ENCODE results near the gene NDFIP2. TPM values are rescaled to one million over a fixed set of nuclear protein-coding genes. Genes with fewer than 3 reads are reported as not detected.

Gene NDFIP2
- total RNA-seq, 1 donor from 2014 or later: 53.8 TPM

DNA sequence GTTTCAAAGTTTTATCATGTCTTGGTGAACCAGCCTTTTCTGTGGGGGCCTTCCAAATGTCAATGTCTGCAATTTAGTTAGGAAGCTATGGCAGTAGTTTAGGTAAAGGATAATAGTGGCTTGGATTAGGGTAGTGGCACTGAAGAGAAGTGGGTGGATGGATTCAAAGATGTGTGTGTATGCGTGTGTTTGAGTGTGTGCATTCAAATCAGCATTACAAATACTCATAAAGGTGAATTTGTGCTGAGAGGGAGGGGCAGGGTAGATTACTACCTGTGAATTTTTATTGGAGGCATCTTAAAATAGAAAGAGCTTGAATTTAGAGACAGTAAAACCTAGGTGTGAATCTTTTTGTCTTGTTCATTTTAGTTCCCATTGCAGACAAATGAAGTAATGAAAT is 16.9 kb downstream of the NDFIP2 start:
- Mint-ChIP-seq H3K4me3 (ENCODE audit: low read depth) (no peak overlapping the region), H3K36me3 (ENCODE audit: insufficient read depth) (peaks cover 31% of the 10 kb centered on the region), H3K27ac (no peak overlapping the region), H3K27me3 (no peaks in the 10 kb centered on the region), H3K4me1 (ENCODE audit: low read depth) (peaks cover 30% of the 10 kb centered on the region), H3K9me3 (ENCODE audit: low read depth) (peaks cover 29% of the 10 kb centered on the region)
- TF ChIP-seq CTCF (IDR thresholded peaks at IDR 0.05; ENCODE audit: unreplicated experiment): no peak
- DNase-seq (ENCODE audit: low spot score, unreplicated experiment): no peak

DNA sequence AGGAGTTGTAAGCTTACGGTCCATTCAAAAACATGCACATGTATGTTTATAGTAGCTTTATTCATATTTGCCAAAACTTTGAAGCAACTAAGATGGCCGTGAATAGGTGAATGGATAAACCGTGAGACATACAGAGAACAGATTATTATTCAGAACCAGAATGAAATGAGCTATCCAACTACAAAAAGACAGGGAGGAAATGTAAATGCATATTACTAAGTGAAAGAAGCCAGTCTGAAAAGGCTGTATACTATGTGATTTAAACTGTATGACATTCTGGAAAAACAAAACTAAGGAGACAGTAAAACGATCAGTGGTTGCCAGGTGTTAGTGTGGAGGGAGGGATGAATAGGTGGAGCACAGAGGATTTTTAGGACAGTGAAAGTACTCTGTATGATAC is 19.9 kb downstream of the NDFIP2 start:
- H3K4me3 Mint-ChIP-seq (ENCODE audit: low read depth): no peak overlapping the region
- H3K36me3 Mint-ChIP-seq (ENCODE audit: insufficient read depth): peaks cover 31% of the 10 kb centered on the region
- H3K4me1 Mint-ChIP-seq (ENCODE audit: low read depth): peaks cover 27% of the 10 kb centered on the region
- no peak for DNase-seq (ENCODE audit: low spot score, unreplicated experiment)
- no peaks in the 10 kb centered on the region for H3K27me3 Mint-ChIP-seq
- H3K9me3 Mint-ChIP-seq (ENCODE audit: low read depth): peaks cover 29% of the 10 kb centered on the region
- TF ChIP-seq CTCF (IDR thresholded peaks at IDR 0.05; ENCODE audit: unreplicated experiment): no peak
- peak overlapping the region; percentile 60 for H3K27ac Mint-ChIP-seq

DNA sequence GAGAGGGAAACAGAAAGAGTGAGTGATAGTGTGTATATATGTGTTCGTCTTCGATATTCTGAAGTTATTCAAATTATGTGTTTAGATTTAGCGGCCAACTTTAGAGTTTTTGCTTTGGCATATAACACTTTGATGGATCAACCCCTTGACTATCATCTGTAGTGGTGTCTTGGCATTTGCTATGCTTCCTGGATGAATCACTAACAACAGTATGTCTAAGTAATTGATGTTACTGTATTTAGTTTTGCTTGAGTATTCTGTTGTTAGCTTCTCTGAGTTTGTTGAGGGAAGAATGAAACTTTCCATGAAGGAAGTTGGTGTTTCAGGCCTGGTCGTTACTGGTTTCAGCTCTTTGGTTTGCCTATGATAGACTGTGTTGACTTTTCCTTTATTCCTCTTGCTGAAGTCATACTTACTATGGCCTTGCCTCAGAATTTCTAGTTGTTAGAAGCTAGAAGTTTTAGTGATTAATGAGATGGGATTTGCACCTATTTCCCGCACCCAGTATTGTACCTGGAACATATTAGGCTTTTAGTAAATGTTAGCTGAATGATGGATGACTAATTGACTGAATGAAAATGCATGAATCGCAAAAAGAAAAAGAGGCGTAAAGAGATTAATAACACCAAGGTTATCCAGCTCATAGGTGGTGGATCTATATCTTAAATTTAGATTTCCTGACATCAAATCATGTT is 20.7 kb downstream of the NDFIP2 start:
- Mint-ChIP-seq H3K4me3 (ENCODE audit: low read depth) (no peak overlapping the region), H3K9me3 (ENCODE audit: low read depth) (peaks cover 29% of the 10 kb centered on the region), H3K4me1 (ENCODE audit: low read depth) (peaks cover 27% of the 10 kb centered on the region), H3K36me3 (ENCODE audit: insufficient read depth) (peaks cover 31% of the 10 kb centered on the region), H3K27me3 (no peaks in the 10 kb centered on the region), H3K27ac (peak overlapping the region; percentile 85)
- no peak for DNase-seq (ENCODE audit: low spot score, unreplicated experiment)
- TF ChIP-seq CTCF (IDR thresholded peaks at IDR 0.05; ENCODE audit: unreplicated experiment): no peak

- H3K36me3 Mint-ChIP-seq (ENCODE audit: insufficient read depth): peaks cover 29% of the 10 kb centered on the region
- no peak overlapping the region for H3K4me3 Mint-ChIP-seq (ENCODE audit: low read depth)
These were observed 22.0 kb downstream of the NDFIP2 start for GRCh38 chr13:79502859-79503468.

More at GRCh38 chr13:79502859-79503468, 22.0 kb downstream of the NDFIP2 start:
- TF ChIP-seq CTCF (IDR thresholded peaks at IDR 0.05; ENCODE audit: unreplicated experiment): no peak
- Mint-ChIP-seq H3K4me1 (ENCODE audit: low read depth) (peaks cover 28% of the 10 kb centered on the region), H3K27ac (no peak overlapping the region), H3K27me3 (no peaks in the 10 kb centered on the region), H3K9me3 (ENCODE audit: low read depth) (peaks cover 29% of the 10 kb centered on the region)
- DNase-seq (ENCODE audit: low spot score, unreplicated experiment): no peak

Data from progenitor cell of endocrine pancreas (in vitro differentiated cells).